Stomach (tissue), 4 donors: ENCODE results near the gene CLTCL1.
"Not testable (repeated sequence)": the region's sequence is repeated elsewhere in the genome, so short reads cannot be mapped to it uniquely, and the experiment has no call there.

Experiments
- CTCF ChIP-seq, 7 experiments: fragments of 450-650 bp in 4 of 7; fragments of 200-600 bp in 3 of 7; sonication (generic) in 3 of 7; IDR thresholded peaks; one replicate each; pipeline ENCODE4 v1.5.1; 2016 to 2019; ENCODE audit warnings: antibody characterized with exemption in 7 of 7, control low read depth in 2 of 7, mild to moderate bottlenecking in 1 of 7
- EP300 ChIP-seq: sonication (generic); formaldehyde crosslinking; IDR thresholded peaks from one replicate; pipeline ENCODE4 v1.6.1; 2017; ENCODE audit warnings: antibody characterized with exemption
- POLR2A ChIP-seq, 4 donors: fragments of 450-650 bp; IDR thresholded peaks; one replicate each; pipeline ENCODE4 v1.6.1; 2016; ENCODE audit warnings: antibody characterized with exemption in 4 of 4, control low read depth in 2 of 4, mild to moderate bottlenecking in 1 of 4, moderate library complexity in 1 of 4
- POLR2AphosphoS5 ChIP-seq, 3 donors: sonication (generic); formaldehyde crosslinking; IDR thresholded peaks; one replicate each; pipeline ENCODE4 v1.6.1; 2016; ENCODE audit warnings: antibody characterized with exemption in 3 of 3

GRCh38 chr22:19320136-19320535 lies 28.6 kb upstream of the CLTCL1 start:
- not testable (repeated sequence) for TF ChIP-seq CTCF (IDR thresholded peaks at IDR 0.05); EP300; POLR2A (IDR thresholded peaks at IDR 0.05); POLR2AphosphoS5 (IDR thresholded peaks at IDR 0.05)
